GM19395 (cell line): ENCODE measurements around the gene DXO.
"Not testable (repeated sequence)": the region's sequence is repeated elsewhere in the genome, so short reads cannot be mapped to it uniquely, and the experiment has no call there.

Experiments
- ATAC-seq: cut with Tn5 transposase; IDR thresholded peaks from one replicate; pipeline ENCODE4 v1.9.1; 2021; ENCODE audit warnings: mild to moderate bottlenecking, moderate library complexity; ENCODE audit not compliant: unreplicated experiment

Gene DXO

DNA sequence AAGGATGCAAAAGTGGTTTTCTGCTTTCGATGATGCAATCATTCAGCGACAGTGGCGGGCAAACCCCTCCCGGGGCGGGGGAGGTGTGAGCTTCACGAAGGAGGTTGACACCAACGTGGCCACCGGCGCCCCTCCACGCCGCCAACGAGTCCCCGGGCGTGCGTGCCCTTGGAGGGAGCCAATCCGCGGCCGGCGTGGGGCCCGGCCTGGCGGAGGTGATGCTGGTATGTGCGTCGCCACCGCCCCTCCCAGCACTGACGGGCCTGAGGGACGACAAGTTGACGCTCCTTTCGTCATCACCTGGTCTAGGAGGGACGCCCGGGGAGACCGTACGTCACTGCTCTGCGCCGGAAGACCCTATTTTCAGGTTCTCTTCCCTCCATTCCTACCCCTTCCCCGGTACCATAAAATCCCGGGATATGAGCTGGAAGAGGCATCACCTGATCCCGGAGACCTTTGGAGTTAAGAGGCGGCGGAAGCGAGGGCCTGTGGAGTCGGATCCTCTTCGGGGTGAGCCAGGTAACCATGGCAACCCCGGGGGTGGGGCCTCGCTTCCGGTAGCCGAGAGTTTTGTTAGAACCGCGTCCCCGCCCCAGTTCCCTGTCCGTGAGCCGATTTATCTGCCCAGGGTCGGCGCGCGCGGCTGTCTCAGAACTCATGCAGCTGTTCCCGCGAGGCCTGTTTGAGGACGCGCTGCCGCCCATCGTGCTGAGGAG lies at the start of gene DXO:
TSS of gene DXO (minus strand) at position 146 of the 716 bp plus-strand sequence. CDS start 463 bp downstream, outside the sequence.
- ATAC-seq: peak; percentile 87

DNA sequence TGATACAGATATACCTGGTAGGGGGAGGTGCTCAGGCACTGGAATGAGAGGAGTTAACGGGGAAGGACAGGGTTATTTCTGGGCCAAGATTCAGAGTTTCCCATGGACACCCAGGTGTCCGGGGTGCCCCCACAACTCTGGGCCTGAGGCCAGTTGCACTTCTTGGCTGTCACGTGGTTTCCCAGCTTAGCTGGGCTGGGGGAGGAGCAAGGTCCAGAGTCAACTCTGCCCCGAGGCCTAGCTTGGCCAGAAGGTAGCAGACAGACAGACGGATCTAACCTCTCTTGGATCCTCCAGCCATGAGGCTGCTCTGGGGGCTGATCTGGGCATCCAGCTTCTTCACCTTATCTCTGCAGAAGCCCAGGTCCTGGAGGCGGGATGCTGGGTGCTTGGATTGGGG lies 42.6 kb upstream of the DXO start, which contains the start of gene C4B:
TSS of gene C4B (plus strand) at position 249 of the 400 bp plus-strand sequence. CDS start at position 300, 51 bp downstream.
- ATAC-seq: not testable (repeated sequence)

DNA sequence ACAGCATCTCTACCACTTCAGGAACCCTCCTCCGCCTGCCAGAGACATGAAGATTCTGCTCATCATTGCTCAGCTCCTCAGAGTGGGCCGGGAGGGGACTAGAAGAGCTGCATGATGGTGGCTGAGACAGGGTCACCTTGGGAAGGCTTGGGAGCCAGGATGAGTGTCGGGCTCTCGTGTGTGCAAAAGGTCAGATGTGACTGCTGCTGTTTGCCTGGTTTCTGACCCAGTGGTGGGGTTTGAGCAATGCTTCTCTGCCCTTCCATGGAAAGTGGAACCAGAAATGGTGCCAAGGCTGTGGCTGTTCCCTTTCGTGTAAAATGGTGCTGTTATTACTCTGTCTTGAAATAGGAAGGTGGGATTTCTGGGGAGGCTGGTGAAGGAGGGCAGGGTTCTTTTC lies 41.8 kb upstream of the DXO start:
- not testable (repeated sequence) for ATAC-seq

- ATAC-seq: not testable (repeated sequence)
Measured at GRCh38 chr6:32012941-32013617, 41.1 kb upstream of the DXO start.

GRCh38 chr6:32010856-32011530 lies 39.1 kb upstream of the DXO start:
- ATAC-seq: not testable (repeated sequence)

DNA sequence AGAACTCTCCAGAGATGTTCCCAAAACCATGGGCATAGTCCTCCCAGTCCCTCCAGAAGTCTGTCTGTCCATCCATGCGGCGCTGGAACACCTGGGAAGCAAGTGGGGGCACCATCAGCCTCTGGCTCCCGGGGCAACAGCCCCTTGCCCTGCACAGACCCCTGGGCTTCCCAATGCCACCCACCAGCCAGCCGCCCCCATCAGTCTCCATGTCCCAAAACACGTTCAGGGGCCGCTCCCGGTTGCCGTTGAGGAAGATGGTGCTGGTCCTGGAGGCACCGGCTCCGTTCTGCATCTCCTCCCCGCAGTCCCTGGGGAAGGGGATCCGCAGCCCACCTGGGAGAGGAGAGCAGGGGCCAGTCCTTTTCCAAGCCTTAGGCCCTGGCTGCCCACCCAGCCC lies 37.6 kb upstream of the DXO start:
- ATAC-seq: not testable (repeated sequence)

GRCh38 chr6:32008616-32009015 lies 36.7 kb upstream of the DXO start:
- ATAC-seq: not testable (repeated sequence)

GRCh38 chr6:32008037-32008436 lies 36.1 kb upstream of the DXO start:
- ATAC-seq: not testable (repeated sequence)

GRCh38 chr6:32007086-32007485 lies 35.1 kb upstream of the DXO start:
- ATAC-seq: not testable (repeated sequence)

- not testable (repeated sequence) for ATAC-seq
Measured at GRCh38 chr6:32005991-32006529, 34.1 kb upstream of the DXO start.

GRCh38 chr6:32005538-32005880 lies 33.6 kb upstream of the DXO start:
- not testable (repeated sequence) for ATAC-seq

DNA sequence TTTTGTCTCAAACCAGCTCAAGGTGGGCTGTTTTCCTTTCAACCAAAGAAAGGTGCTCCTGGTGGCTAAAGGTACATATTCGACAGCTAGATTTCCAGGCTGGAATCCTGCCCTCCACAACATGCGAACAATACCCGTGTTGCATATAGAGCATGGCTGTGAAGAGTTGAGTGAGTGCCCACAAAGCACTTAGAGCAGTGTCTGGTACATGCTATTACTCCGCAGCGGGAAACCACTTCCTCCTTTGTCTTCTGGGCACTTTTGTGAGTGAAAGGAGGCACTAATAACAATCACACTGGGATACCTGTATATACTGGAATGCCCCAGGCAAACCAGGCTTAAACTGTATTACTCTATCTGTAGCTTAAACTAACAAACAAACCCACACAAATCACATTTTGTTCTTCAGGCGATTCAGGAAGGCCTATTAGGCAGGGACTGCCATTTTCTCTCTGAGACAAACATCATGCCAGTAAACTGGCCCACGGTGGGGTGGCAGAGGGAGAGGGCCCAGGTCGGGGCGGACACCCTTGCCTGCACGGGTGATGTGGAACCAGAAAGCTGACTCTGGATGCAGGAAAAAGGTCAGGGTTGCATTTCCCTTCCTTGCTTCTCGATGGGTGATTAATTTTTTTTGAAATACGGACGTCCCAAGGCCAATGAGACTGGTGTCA lies 33.1 kb upstream of the DXO start:
- ATAC-seq: not testable (repeated sequence)

DNA sequence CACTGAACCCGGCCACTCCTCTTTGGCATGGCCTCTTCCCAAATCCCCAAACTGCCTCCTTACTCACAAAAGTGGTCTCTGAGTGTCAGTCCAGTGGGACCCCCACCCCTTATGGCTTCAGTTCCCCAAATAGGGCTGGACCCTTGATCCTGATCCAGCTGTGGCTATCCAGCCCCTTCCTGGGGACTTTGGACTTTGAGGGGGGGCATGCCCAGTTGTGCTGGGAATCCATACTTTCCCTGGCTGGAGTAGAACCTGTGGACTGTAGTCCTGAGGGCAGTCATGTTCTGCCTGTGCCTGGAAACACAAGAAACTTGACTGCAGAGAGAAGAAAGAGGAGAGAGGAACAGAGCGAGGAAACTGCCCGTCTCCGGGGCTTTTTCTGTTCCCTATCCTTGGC lies 32.5 kb upstream of the DXO start:
- ATAC-seq: not testable (repeated sequence)

DNA sequence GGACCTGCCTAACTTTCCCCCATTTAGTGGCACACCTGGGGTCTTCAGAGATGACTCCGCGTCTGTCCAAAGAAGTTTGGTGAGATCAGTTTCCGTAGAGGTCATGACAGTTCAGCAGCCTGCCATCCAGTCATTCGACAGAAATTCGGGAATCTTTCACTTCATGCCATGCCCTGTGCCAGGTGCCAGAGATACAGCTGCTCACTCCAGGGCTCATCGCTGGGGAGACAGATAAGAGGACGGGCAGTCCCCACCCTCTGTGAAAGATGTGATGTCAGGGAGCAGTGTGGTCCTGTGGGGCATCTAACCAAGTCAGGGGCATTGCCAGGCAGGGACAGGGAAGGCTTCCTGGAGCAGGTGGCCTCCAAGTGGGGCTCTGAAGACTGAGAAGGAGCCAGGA lies 31.4 kb upstream of the DXO start:
- not testable (repeated sequence) for ATAC-seq

DNA sequence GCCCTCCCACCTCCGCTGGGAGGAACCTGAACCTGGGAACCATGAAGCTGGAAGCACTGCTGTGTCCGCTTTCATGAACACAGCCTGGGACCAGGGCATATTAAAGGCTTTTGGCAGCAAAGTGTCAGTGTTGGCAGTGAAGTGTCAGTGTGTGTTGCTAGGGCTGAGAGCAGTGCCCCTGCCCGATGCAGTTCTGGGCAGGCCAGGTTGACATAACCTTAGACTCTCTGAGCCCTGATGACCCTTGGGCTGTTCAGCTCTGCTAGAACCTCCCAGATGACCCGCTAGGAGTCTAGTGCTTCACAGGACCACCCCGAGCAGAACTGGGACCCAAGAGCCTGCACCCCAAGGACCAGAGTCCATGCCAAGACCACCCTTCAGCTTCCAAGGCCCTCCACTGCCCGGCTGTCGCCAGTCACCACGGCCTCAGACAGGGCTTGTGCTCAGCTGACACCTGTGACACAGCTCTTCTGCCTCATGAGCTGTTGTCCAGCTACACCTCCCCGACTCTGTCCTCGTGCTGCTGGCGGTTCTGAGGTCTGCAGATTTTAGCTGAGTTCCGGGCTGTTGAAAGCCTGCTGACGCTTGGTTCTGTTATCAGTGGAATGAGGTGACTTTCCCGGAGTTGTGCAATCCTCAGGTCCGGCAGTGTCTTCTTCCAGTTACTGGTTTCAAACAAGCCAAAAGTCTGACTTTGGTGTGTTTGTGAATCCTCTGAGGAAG lies 30.8 kb upstream of the DXO start:
- ATAC-seq: not testable (repeated sequence)

DNA sequence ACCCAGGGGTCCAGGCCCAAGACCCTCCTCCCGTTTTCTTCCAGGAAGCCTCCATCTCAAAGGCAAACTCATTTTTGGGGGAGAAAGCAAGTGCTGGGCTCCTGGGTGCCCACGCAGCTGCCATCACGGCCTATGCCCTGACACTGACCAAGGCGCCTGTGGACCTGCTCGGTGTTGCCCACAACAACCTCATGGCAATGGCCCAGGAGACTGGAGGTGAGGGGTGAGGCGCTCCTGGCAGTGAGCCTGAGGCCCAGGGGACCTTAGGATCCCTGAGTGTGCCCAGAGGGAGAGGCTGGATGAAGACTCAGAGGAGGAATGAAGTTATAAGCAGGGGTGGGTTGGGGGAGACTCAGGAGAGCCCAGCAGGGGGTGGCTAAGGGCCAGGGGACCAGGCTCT lies 24.4 kb upstream of the DXO start:
- not testable (repeated sequence) for ATAC-seq

- ATAC-seq: not testable (repeated sequence)
Measured at GRCh38 chr6:31994421-31994820, 22.5 kb upstream of the DXO start.

- ATAC-seq: not testable (repeated sequence)
Measured at GRCh38 chr6:31989363-31989762, 17.4 kb upstream of the DXO start.

GRCh38 chr6:31981744-31982143 lies 9.8 kb upstream of the DXO start, which contains the start of gene C4A:
C4A (plus strand) TSS chr6:31982057; CDS start chr6:31982108, 51 bp downstream.
- not testable (repeated sequence) for ATAC-seq

DNA sequence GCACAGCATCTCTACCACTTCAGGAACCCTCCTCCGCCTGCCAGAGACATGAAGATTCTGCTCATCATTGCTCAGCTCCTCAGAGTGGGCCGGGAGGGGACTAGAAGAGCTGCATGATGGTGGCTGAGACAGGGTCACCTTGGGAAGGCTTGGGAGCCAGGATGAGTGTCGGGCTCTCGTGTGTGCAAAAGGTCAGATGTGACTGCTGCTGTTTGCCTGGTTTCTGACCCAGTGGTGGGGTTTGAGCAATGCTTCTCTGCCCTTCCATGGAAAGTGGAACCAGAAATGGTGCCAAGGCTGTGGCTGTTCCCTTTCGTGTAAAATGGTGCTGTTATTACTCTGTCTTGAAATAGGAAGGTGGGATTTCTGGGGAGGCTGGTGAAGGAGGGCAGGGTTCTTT lies 9.1 kb upstream of the DXO start:
- ATAC-seq: not testable (repeated sequence)
